GM12873 (cell line): ENCODE measurements around the gene ZNF747.

Experiments used
- TF ChIP-seq, protein P1 (sequence below): IDR thresholded peaks from 2 replicates; pipeline ENCODE4 v1.5.1; 2012; ENCODE audit warnings: low read depth, mild to moderate bottlenecking, moderate library complexity, low read length, control low read depth; ENCODE audit not compliant: insufficient read depth; ENCODE audit errors: missing control alignments

Gene ZNF747

DNA sequence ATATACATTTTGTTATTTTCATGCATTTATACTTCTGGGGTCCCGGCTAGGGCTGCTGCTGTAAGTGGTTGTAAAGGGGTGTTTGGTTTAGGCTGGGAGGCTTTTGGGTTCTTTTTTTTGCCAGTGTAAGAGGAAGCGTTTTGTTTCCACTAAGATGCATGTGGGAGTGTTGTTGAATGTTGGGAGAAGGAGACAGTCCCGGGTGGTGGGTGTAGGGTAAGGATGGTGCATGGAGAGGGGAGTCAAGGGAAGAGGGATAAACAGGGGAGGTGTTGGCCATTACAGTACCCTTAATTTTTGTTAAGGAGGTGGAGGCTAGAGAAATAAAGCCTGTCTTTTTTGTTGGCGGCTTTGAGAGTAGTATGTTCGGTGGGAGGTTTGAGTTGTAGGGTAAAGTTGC is 8.4 kb upstream of the ZNF747 start:
- TF ChIP-seq, protein P1, sequence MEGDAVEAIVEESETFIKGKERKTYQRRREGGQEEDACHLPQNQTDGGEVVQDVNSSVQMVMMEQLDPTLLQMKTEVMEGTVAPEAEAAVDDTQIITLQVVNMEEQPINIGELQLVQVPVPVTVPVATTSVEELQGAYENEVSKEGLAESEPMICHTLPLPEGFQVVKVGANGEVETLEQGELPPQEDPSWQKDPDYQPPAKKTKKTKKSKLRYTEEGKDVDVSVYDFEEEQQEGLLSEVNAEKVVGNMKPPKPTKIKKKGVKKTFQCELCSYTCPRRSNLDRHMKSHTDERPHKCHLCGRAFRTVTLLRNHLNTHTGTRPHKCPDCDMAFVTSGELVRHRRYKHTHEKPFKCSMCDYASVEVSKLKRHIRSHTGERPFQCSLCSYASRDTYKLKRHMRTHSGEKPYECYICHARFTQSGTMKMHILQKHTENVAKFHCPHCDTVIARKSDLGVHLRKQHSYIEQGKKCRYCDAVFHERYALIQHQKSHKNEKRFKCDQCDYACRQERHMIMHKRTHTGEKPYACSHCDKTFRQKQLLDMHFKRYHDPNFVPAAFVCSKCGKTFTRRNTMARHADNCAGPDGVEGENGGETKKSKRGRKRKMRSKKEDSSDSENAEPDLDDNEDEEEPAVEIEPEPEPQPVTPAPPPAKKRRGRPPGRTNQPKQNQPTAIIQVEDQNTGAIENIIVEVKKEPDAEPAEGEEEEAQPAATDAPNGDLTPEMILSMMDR: no peak

DNA sequence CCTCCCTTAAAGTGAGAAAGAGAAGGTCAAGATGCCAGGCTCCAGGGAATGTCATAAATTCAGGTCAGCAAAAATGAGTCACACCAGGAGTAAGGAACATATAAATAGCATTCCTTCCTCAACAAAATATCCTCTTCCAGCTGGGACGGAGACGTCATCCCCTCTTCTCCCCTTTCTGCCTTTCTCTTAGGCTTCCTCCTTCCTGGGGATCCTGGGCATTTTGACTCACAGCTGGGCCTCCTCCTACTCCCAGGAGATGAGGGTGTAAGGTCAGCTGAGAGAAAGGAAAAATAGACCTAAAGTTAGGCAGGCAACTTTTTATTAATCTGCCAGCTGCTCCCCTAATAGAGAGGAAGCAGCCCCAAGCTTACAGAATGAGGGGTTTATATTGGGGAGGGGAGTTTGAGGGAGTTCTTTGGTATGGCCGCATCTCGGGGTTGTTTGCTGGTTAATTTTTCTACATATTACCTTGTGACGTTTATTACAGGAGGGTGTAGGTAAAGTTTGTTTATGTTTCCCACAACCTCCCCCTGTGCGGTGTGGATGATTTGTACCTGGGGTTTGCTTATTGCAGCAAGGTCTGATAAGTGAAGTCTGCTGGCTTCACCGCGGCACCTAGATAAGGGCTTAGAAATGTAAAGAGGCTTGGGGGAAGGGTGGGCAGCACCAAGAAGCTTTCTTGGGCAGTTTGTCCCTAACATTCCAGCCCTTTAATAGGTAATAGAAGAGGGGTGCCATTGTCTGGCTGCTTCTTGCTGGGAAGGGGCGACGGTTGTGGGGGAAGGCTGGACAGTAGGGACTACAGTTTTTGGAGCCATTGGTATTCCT is 7.1 kb upstream of the ZNF747 start:
- TF ChIP-seq, protein P1: no peak

DNA sequence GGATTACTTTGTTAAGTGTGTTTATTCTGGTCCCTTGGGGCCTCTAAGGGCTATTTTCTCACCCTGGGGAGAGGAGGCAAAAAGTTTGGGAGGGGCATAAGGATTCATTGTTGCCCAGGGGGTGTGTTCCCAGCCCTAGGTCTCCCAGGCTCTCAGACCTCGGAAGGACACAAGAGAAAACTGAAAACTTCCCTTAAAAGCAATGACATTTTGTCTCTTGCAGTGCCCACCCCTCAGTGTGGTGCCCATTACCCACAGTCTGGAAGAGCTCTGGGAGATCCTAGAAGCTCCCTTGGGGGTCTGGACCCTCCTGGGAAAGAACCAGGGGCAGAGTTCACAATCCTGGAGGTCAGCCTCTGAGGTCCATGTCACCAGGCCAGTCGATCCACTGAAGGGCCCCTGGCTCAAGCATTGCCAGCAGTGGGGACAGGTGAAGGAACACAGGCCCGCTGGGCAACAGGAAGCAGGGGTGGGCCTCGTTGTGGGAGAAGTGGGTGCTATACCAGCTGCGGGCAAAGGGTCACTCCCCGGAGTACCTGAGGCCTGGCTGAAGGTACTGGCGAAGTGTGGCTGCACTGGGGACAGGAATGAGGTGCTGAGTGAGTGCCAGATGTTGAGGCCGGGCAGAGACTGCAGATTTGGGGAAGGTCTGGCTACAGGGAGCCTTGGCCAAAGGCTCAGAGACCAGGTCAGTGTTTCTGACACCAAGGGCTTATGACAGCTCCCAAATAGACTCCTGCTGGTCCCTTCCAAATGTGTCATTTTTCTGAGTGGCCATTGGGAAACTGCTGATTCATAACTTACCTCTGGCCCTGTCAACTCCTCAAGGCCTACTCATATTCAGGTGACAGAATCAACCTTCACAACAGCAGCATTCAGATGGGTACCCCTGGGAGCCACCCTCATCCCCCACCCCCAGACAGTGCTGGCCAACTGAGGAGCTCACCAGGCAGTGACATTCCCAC is 4.6 kb upstream of the ZNF747 start:
- TF ChIP-seq, protein P1: no peak

DNA sequence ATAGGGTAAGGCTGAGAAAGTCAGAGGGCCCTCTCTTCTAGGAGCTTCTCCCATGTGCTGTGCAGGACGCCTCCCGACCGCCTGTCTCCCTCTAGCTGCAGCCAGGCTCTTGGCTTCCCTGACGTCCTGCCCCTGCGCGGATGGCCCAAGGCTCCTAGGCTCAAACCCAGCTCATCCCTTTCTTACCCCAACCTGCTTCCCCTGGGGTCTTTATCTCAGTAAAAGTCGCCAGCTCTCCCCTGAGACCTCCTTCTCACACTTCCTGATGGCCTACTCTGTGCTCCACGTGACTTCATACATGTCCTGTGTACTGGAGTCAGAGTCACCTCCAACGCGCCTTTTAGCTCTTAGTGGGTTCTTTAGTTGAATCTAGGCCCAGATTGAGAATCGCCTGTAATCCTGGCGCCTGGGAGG is 1.1 kb upstream of the ZNF747 start:
- TF ChIP-seq, protein P1: peak; percentile 71

DNA sequence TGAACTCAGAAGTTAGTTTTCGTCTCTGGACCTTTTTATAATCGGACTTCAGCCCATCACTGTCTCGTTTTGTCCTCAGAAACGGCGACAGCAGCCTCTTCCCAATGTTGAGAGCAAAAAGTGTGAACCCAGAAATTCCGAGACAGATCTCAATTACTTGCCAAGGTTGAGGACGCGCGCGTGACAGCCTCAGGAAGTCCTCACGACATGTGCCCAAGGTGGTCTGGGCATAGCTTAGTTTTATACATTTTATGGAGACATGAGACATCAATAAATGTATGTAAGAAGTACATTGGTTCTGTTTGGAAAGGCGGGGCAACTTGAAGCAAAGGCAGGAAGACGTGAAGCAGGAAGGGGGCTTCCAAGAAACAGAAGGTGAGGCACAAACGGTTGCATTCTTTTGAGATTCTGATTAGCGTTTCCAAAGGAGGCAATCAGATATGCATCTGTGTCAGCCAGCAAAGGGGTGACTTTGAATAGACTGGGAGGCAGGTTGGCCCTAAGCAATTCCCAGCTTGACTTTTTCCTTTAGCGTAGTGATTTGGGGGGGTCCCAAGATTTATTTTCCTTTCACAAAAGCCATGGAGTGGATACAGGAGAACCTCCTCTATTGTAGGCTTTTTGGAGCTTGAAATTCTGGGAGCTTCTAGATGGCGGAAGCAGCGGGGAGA is 583 bp upstream of the ZNF747 start:
- TF ChIP-seq, protein P1: no peak

DNA sequence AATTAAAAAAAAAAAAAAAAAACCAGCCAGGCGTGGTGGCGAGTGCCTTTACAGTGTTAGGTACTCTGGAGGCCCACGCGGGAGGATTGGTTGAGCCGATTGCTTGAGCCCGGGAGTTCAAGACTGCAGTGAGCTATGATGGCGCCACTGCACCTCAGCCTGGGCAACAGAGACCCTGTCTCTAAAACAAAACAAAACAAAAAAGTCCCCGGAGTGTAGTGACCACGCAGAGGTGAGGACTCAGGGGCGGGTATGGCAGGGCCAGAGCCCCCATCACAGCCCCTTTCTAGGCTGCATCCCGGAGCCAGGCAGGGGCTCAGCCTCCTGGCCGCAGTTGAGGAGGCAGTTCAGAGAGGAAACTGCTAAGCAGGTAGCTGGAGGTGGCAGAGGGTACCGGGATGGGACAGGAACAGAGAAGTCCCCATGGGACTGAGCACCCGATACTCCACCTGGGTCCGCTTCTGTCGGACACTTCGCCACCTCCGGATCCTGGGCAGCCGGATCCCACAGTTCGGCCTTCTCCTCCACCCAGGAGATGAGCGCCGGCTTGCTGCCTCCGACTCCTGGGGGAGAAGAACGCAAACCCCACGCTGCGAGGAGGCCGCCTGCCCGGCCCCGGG is 800 bp downstream of the ZNF747 start:
- TF ChIP-seq, protein P1: no peak
